HepG2 (cell line): ENCODE results near the gene HES7. TPM values are rescaled to one million over a fixed set of nuclear protein-coding genes. Genes with fewer than 3 reads are reported as not detected.

Experiments used
- BCL3 ChIP-seq: sonication (generic); formaldehyde crosslinking; IDR thresholded peaks from 2 replicates; pipeline ENCODE4 v1.5.1; 2020; ENCODE audit warnings: mild to moderate bottlenecking, missing genetic modification reagents, moderate library complexity
- EEA1 ChIP-seq: sonication (generic); formaldehyde crosslinking; IDR thresholded peaks from 2 replicates; pipeline ENCODE4 v1.5.1; 2020; ENCODE audit warnings: mild to moderate bottlenecking, missing genetic modification reagents, borderline replicate concordance
- MTA1 ChIP-seq: sonication (generic); formaldehyde crosslinking; IDR thresholded peaks from 2 replicates; pipeline ENCODE4 v1.4.0; 2020; ENCODE audit warnings: missing genetic modification reagents, mild to moderate bottlenecking, borderline replicate concordance
- NONO ChIP-seq, 2 experiments: fragments of 450-650 bp in 1 of 2; sonication (generic) in 1 of 2; formaldehyde crosslinking in 1 of 2; IDR thresholded peaks in 1 of 2; conservative IDR thresholded peaks in 1 of 2; 2 replicates each; pipeline versions ENCODE4 v1.6.1 to v1.8.0; 2017 to 2022; ENCODE audit warnings: mild to moderate bottlenecking in 1 of 2, missing genetic modification reagents in 1 of 2, moderate library complexity in 1 of 2
- PAF1 ChIP-seq: IDR thresholded peaks from 2 replicates; pipeline ENCODE4 v1.6.1; 2016; ENCODE audit warnings: missing genetic modification reagents, missing compliant biosample characterization
- PHF20 ChIP-seq: sonication (generic); formaldehyde crosslinking; IDR thresholded peaks from 2 replicates; pipeline ENCODE4 v1.5.0; 2020; ENCODE audit warnings: mild to moderate bottlenecking, missing genetic modification reagents
- RARA ChIP-seq: IDR thresholded peaks from 2 replicates; pipeline ENCODE4 v1.6.1; 2016; ENCODE audit warnings: missing genetic modification reagents, missing compliant biosample characterization
- TEAD3 ChIP-seq: optimal IDR thresholded peaks from 2 replicates; pipeline ENCODE3; 2016; ENCODE audit warnings: borderline replicate concordance
- TGIF2 ChIP-seq: IDR thresholded peaks from 2 replicates; pipeline ENCODE4 v1.6.1; 2016; ENCODE audit warnings: control low read depth, missing compliant biosample characterization
- XRCC5 ChIP-seq: fragments of 200-400 bp; formaldehyde crosslinking; optimal IDR thresholded peaks from 2 replicates; pipeline ENCODE3; 2017; ENCODE audit warnings: mild to moderate bottlenecking, low read length
- ZBTB26 ChIP-seq: IDR thresholded peaks from 2 replicates; pipeline ENCODE4 v1.6.1; 2016; ENCODE audit warnings: missing compliant biosample characterization, missing genetic modification reagents, borderline replicate concordance
- ZNF143 ChIP-seq: sonication (generic); formaldehyde crosslinking; IDR thresholded peaks from 2 replicates; pipeline ENCODE4 v1.4.0; 2020; ENCODE audit warnings: missing genetic modification reagents
- ZNF282 ChIP-seq: fragments of 450-650 bp; IDR thresholded peaks from 2 replicates; pipeline ENCODE4 v1.6.1; 2018; ENCODE audit not compliant: partially characterized antibody
- ZNF407 ChIP-seq: sonication (generic); formaldehyde crosslinking; IDR thresholded peaks from one replicate; pipeline ENCODE4 v1.5.1; 2020; ENCODE audit warnings: mild to moderate bottlenecking, missing genetic modification reagents; ENCODE audit errors: not compliant biosample characterization
- polyA plus RNA-seq, 8 experiments: library from polyadenylated mRNA; depleted of rRNA in 3 of 8; stranded (reverse) in 7 of 8; unstranded in 1 of 8; fragments of >200 nt; fragmentation: Illumina TruSeq in 4 of 8; extraction: Trizol in 4 of 8; gene quantifications; 2 replicates each; pipeline versions ENCODE4 v1.2.1 to v1.2.3, GENCODE V29; 2011 to 2016; ENCODE audit warnings: low read depth in 4 of 8, missing spikeins in 1 of 8, mixed read lengths in 1 of 8; ENCODE audit not compliant: insufficient read depth in 1 of 8
- total RNA-seq, 5 experiments: library from RNA; depleted of rRNA; stranded (reverse); fragments of >200 nt; fragmentation: Illumina TruSeq; extraction: Trizol; gene quantifications; 2 replicates each; pipeline ENCODE4 v1.2.3, GENCODE V29; 2016; ENCODE audit warnings: low read depth in 1 of 5

Gene HES7
- total and polyA plus RNA-seq, 2 of the 13 experiments (the other 11 are each of a cell fraction or from before 2014, with no cell fraction given) = not detected

- TF ChIP-seq ZNF282 (no peak), BCL3 (CRISPR knock-in tag) (no peak), PHF20 (CRISPR knock-in tag) (no peak; the same call in 1 of the 2 replicates), TEAD3 (CRISPR knock-in tag) (peak; percentile 85), NONO (IDR thresholded peaks at IDR 0.05) (0 out of 2 replicates have a peak, but pooled peaks have one; percentile 24), NONO (CRISPR knock-in tag; conservative IDR thresholded peaks at IDR 0.05) (peak; percentile 99), EEA1 (no peak), ZNF407 (CRISPR knock-in tag) (no peak), MTA1 (CRISPR knock-in tag) (no peak), XRCC5 (peak; percentile 8), ZNF143 (CRISPR knock-in tag) (peak; percentile 92), RARA (CRISPR knock-in tag) (peak; percentile 81), ZBTB26 (CRISPR knock-in tag) (peak; percentile 62; the same call in 1 of the 2 replicates), TGIF2 (CRISPR knock-in tag) (peak; percentile 96; the same call in 1 of the 2 replicates), PAF1 (CRISPR knock-in tag) (peak; percentile 84; the same call in 1 of the 2 replicates)
Measured at GRCh38 chr17:8173056-8173870, 49.4 kb upstream of the HES7 start (continued).
